Measurements from ENCODE around the gene IL37.
"Not testable (repeated sequence)": the region's sequence is repeated elsewhere in the genome, so short reads cannot be mapped to it uniquely, and the experiment has no call there.

Gene IL37

DNA sequence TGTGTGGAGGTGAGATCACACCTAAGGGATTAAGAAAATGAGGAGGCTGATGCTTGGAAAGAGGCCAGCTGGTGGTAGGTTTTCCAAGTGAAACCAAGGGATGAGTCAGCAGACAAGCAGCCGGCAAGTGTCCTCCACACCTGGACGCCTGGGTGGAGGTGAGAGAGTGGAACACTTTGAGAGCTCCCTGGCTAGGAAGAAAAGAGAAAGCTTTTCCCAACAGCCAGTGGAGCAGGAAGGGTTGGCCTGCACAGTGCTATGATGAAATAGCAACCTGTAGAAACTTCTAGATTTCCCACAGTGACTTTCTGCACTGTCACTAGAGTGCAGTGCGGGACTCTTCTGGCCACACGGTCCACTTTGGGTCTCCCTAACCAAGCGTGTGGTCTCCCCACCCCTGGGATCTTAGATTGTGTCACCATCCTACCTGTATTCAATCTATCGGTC is 19.6 kb upstream of the IL37 start:
- no peak for DNase-seq

DNA sequence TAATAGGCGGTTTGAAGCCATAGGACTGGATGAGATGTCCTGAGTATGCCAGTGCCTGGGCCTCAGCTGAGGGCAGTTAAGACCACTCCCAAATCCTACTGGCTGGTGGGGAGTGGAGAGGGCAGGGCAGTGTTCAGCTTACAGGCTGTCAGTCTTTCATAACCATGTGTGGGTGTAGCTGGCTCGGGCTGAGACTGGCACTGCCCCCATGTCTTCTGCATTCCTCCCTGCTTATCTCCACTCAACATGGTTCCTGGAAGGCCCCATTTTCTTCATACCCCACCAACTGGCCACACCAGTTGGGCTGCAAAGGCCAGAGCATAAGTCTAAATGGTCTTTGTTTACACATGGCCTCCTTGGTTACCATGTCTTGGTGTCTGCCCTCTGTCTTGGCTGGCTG is 17.2 kb upstream of the IL37 start:
- DNase-seq, result no peak

DNA sequence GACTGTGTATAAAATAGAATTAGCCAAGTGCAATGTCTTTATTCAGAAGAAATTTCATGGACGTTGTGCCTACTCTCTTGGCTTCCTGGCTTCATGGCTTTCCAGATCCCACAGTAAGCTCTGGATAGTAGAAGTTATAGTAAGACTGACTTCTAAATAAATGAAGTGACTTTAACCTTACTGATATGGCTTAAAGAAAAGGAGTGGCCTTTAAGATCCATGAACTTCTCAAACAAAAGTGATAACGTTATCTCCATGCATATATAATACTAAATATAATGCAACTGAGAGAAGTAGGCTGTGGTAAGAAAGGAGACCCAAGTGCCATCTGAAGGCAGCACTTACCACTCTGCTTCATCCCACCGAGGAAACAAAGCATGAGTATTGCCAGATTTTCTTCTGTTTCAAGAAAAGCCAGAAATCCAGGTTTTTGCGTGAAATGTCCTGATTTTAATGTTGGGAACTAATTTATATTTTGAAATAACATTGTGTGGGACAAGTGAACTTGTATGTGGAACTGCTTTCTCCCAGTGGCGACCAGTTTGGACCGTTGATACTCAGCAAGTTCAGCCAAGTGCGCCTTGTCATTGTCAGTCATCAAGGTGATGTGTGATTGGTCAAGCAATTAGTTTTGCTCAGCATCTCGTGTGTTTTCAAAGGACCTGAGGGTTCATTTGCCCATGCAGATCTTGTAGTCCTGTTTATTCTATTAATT is 13.9 kb upstream of the IL37 start:
- DNase-seq, result no peak

DNA sequence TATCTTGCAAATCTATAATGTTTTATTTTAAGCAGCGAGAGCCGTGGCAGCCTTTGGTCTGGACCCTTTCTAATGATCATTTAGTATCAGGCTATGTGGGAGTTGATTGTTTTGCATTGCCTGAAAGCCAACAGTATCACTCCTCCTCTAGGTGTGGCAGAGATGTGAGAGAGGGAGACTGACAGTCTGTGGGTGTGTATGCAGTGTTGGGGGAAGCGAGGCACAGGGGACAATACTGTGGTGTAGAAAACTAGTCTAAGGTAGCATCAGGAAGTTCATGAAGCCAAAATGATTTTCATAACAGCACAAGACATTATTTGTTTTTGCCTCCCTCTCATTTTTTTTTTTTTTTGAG is 13.4 kb upstream of the IL37 start:
- DNase-seq, result no peak

DNA sequence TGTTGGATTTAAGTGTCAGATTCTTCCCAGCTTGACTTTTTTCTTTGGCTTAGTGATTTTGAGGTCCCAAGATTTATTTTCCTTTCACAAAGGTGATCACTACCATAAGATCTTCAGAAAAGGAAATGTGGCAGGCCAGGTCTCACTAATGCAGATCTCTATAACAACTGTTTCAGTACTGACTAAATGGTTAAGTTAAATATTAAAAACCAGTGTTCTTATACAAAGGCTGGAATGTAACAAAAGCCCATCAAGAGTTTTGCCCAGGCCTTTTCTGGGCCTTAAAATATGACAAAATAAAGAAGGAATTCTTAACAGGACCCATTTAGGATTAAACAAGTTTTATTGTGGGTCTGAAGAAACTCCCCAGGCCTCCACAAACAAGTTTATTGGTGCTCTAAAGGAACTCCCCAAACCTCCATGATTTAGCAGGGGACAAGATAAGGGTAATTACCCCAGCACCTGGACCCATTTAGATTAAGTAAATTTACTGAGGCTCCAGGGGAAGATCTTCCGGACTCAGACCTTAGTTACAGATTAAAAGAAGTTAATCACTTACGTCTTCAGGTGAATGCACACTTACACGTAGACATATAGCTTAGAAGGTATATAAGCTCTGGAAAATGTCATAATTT is 9.4 kb upstream of the IL37 start:
- not testable (repeated sequence) for DNase-seq

DNA sequence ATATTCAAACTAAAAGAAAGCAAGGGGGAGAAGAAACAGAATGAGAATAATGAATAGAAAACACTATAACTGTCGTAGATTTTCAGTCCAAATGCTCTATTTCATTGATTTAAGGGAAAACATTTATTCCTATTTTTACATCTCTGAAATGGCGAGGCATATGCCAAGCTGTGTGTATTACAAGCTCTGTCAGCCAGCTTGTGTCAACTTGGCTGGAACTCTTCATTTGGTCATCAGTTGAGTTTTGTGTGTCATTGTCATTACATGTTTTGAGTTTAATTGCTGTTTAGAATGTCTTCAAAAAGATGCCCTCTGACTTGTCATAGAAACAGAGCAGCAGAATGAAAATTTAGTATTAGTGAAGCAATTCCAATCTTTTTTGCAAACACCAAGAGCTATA is 8.1 kb upstream of the IL37 start:
- DNase-seq, result no peak

DNA sequence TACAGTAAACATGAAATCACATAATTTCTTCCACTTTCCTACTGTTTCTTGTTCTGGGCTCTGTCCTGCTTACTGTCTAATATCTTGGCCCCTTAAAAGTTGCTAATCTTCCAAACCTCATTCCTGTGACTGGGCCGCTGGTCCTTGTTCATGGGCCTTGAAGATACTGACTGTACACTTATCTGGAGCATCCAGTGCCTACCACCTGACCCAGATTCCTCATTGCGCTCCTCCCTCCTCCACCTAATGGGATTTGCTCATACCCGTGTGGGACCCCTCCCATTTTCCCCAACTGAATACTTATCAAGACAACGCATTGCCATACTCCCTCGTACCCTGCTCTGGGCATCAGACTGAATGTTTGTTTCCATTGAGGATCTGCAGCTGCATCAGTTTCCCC is 6.1 kb upstream of the IL37 start:
- no peak for DNase-seq

DNA sequence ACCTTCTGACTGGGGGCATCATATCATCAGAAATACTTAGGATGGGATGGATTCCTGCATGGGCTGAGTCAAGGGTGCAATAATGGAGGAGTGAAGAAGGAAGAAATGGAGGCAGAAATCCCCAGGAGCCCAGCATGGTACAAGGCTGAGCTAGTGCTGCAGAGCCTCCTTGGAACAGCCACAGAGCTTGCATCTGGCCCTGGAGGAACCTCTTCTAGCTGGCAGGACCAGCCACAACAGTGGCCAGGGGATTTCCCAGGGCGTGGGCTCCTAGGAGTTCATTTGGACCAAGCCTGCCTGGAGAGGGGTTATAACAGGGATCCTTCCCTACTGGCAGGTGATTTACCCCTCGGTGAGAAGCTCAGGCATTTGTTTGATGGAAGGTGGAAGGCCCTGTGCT is 4.7 kb upstream of the IL37 start:
- no peak for DNase-seq

DNA sequence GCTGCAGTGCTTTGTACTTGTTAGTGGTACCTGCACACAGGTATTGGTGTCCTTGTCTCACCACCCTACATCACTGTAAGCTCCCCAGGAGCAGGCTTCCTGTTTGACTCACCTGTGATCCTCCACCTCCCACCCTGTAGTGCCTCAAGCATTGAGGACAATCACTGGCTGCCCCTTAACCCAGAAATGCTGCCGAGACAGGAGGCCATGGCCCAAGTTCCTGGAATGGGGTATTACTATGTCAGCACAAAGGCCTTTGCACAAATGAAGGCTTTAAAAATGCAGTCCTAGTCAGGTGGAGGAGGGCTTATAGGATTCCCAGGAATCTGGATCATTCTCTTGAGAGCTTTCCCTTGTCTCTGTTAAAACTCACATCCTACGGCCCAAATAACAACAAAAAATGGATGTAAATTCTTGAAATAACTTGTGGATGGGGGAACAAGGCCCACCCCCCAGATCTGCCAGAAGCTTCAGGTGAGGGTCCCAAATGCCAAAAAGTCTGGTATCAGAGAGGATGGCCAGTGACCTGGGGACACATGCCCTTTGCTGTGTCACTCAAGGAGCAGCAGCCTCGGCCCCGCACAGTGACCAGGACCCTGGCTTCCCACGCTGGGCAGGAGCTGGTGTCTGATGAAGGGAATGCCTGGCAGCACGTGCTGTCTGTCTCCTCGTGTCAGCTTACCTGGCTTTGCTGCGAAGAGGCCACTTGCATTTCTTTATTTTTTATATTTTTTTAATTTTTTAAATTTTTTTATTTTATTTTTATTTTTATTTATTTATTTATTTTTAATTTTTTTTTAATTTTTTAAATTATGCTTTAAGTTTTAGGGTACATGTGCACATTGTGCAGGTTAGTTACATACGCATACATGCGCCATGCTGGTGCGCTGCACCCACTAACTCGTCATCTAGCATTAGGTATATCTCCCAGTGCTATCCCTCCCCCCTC is 3.7 kb upstream of the IL37 start:
- DNase-seq, result no peak

DNA sequence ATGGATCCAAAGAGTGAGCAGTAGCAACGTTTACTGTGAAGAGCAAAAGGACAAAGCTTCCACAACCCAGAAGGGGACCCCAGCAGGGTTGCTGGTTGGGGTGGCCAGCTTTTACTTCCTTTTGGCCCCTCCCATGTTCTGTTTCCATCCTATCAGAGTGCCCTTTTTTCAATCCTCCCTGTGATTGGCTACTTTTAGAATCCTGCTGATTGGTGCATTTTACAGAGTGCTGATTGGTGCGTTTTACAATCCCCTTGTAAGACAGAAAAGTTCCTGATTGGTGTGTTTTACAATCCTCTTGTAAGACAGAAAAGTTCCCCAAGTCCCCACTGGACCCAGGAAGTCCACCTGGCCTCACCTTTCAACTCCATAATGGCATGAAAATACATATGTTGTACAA is 2.4 kb upstream of the IL37 start:
- DNase-seq, result not testable (repeated sequence)

DNA sequence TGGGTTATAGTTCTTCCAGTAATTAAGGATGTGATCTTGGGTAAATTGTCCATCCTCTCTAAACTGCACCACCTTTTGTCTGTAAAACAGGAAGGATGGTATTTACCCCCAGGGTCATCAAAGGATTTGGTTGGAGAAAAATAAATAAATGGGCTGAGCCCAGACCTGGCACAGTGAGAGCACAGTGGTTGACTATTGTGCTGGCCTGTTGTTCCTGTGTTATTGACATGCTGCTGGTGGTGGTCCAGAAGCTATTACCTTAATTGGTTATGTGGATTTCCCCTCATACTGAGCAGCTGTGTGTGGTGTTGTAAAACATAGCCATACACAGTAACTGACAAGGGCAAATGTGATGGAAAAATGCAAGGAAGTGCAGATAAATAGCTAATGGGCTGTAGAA is 746 bp upstream of the IL37 start:
- no peak for DNase-seq

DNA sequence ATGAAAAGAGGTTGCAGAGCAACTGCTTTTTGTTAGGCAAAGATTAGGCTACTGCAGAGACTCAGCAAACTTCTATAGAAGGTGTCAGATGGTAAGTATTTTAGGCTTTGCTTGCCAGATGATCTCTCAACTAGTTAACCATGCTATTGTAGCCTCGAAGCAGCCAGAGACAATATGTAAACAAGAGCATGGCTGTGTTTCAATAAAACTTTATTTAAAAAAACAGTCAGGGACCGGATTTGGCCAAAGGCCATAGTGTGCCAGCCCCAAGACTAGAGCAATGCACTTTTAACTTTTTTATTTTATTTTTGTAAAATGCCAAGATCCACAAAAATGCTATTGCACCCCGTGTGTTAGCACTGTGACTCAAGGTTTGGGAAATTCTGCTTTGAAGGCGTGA is 1.4 kb downstream of the IL37 start:
- DNase-seq, result no peak

DNA sequence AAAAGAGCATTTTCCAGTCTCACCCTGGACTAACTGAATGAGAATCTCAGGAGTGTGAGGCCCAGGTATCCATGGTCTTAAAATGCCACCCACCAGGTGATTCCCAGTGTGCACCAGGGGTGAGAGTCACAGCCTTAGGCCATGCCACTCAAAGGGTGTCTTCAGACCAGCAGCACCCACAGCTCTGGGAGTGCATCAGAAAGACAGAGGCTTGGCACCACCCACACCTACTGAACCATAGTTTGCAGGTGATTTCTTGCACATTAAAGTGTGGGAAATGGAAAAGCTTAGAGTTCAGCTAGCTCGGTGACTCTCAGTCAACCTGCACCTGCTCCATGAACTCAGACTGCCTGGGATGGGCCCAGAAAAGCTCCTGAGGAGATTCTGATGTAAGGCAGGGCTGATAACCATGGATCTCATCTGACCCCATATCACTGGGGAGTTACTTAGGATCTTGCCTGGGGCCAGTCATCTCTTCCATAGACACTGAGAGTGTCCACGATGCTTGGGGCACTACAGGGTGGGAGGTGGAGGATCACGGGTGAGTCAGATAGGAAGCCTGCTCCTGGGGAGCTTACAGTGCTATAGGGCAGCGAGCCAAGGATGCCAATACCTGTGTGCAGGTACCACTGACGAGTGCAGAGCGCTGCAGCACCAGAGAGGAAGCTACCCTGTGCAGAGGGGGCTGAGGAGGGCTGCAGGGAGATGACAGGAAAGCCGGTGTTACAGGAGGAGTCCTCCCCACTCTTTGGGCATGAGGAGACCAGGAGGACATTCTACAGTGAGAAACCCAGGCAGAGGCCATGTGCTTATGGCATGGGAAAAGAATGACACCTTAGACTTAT is 4.6 kb downstream of the IL37 start:
- DNase-seq, result no peak

DNA sequence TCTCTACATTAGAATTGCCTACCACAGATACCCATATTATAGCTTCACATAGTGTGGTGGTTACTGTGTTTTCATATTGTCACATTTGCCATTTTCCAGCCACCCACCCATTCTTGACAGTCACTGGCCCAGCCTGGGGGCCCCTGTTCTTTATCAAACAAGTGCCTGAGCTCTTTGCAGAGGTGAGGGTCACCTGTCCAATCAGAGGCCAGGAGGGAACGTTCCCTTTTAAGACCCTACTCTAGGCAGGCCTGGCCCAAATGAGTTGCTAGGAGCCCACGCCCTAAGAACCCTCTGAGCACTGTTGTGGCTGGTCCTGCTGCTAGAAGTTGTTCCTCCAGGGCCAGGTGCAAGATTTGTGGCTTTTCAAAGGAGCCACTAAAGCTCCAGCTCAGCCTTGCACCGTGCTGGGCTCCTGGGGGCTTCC is 5.2 kb downstream of the IL37 start:
- no peak for DNase-seq

DNA sequence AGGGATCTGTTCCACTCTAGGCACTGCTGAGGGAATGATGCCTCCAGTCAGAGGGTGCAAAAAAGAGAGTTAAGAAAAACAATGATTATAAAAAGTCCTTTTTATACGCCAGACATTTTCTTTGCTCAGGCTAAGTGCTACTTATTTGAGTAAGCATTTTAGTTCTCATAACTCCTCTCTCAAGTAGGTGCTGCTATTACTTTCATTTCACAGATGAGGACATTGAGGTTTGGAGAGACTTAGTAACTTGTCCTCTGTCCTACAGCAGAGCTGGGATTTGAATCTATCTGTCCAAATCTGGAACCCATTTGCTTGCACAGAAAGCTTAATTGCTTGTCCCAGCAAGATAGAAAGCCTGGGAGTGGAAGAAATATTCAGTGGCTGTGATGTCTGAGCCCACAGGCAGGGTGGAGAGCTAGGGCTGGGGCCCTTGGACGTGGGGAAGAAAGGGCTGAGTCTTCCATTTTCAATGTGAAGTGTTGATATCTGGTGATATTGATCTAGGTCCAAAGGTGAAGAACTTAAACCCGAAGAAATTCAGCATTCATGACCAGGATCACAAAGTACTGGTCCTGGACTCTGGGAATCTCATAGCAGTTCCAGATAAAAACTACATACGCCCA is 5.8 kb downstream of the IL37 start:
- DNase-seq, result no peak

DNA sequence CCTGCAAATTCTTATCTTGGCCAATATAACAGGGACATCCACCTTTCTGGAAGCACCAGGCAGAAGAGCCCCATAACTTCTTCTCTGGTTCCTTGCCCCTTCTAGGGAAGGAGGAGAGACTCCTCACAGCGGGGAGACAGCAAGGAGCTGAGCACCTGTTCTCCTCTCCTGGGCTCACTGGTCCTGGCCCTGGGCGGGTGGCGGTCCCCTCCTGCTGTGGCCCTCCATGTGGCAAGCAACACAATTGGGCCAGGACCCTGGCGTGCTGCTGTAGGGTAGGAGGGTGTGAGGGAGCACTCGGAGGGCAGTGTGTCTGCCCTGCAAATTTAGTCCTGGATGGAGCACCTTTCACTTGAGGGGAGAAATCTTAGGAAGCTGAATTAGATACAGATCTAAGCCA is 6.9 kb downstream of the IL37 start:
- DNase-seq, result no peak

DNA sequence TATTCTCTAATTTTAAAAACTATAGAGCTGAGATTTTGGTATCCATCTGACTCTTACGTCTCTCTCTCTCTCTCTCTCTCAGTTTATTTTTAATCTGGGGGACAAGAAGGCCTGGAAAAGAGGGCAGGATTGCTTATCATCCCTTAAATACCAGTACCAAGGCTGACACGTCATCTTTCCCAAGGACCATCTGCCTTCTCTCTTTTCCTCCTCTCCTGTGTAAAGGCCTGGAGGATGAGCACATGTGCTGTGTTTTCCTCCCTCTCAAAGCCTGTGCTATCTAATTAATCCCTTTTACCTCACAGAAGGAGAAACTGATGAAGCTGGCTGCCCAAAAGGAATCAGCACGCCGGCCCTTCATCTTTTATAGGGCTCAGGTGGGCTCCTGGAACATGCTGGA is 7.3 kb downstream of the IL37 start:
- DNase-seq, result no peak

DNA sequence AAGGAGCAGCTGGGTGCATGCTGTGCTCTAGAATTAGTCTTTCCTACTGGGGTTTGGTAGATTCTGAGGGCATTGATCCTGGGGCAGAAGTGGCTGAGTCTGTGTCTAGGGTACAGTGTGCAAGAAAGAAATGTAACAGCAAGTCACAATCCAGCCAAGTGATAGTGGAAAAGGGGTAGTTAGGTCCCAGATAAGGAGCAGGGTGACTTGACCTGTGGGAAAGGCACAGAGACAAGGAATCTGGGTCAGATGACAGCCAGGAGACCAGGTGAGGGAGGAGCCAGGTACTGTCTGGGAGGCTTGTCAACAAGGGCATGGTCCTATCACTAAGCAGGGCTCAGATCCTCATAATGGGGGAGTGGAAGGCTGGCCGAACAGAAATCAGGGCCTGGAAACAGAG is 8.1 kb downstream of the IL37 start:
- DNase-seq, result no peak

DNA sequence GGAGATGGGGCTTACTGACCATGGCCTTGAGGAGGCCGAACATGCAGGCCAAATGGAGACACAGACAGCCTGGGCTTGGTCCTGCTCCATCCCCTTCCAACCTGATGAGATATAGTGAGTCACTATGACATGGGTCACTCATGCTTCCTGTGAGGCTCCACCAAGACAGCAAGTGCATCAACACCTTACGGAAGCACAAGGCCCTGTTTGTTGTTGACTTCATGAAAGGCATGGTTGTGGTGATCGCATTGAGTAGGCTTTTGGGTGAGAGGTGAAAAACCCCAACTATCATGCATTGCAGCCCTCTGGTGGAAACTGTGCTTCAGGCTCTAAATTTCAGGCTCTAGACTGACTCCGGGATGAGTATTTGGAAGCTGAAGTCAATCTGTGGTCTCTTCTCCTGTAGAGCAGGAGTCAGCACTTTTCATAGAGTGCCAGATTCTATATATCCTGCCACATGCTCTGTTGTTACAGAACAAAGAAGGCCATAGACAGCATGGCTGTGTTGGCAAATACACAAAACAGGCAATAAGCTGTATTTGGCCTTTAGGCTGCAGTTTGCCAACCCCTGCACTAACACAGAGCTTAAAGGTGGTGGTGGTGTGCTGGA is 10.1 kb downstream of the IL37 start:
- peak; percentile 56 for DNase-seq

DNA sequence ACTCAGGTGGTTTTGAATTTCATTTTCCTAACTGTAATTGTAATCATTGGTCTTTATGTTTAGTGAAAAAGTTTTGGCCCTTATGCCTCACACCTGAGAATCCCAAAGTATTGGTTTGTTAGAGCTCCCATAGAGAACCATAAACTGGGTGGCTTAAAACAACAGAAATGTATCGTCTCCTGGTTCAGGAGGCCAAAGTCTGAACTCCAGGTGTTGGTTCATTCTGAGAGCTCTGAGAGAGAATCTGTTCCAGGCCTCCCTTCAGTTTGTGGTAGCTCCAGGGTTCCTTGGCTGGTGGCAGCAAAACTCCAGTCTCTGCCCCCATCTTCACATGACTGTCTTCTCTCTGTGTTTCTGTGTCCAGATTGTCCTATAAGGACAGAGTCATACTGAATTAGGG is 11.0 kb downstream of the IL37 start:
- no peak for DNase-seq

DNA sequence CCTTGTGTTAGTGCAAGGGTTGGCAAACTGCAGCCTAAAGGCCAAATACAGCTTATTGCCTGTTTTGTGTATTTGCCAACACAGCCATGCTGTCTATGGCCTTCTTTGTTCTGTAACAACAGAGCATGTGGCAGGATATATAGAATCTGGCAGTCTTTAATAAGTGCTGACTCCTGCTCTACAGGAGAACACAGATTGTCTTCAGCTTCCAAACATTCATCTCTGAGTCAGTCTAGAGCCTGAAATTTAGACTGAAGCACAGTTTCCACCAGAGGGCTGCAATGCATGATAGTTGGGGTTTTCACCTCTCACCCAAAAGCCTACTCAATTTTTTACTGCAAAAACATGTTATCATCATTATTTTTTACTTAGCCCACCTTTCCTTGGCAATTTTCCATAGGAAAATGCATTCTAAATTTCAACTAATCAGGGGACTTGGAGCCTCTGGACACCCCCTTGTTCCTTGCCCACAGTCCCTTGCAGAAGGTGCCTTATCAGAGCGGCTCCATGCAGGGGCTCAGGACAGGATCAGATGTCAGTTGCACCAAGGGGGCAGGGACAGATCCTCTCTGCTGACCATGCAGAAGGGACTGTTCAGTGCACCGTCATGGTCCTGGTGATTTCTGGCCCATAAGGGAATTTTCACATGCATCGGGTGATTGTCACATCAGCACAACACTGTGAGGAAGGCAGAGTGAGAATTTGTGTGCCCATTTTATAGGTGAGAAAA is 12.4 kb downstream of the IL37 start:
- DNase-seq, result peak; percentile 10
